Putamen (tissue), 1 donor: ENCODE results near the gene IFITM5.
"Not testable (repeated sequence)": the region's sequence is repeated elsewhere in the genome, so short reads cannot be mapped to it uniquely, and the experiment has no call there.

Experiments used
- DNase-seq: peaks from one replicate; pipeline ENCODE4 v3.0.0-alpha.2; 2016; ENCODE audit warnings: low spot score

IFITM5 gene

GRCh38 chr11:328012-328411 lies 28.7 kb upstream of the IFITM5 start:
- DNase-seq = no peak

DNA sequence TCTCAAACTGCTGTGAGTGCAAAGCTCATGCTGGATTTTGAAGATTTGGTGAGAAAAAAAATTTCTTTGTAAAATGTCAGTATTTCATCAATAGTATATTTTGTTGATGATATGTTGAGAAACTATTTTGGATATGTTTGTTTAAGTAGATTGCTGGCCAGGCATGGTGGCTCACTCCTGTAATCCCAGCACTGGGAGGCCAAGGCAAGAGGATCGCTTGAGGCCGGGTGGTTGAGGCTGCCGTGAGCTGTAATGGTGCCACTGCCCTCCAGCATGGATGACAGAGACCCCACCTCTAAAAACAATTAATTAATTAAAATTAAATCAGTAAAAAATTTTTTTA lies 28.2 kb upstream of the IFITM5 start:
- no peak for DNase-seq

DNA sequence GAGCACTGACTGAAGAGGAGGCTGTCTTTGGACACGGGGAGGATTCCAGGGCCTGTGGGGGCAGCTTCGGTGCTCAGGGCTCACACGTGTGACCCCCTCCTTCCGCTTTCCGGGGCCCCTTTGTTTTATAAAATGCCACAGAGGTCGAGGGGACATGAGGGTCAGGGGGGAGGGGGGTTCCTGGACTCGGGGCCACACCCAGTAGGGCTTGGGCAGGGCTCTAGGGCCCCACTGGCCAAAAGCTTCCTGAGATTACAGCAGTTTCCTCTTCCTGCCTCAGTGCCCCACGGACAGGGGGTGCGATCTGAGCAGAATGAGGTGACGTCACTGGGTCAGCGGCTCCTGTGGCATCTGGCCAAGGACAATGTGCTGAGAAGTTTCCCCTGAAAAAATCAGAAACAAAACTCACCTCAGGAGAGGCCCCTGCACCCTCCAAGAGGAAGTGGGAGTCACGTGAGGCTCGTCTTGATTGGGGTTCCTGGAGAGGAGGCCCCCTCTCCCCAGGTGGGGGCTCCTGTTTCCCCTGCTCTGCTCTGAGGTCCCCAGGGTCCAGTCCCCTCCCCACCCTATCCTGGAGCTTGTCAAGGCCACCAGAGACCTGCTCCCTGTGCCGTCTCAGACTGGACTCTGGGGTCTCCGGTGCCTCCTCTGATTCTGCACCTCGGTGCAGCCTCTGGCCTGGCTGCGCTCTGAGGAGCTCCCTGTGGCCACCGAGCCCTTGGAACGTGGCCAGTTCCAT lies 27.7 kb upstream of the IFITM5 start:
- peak; percentile 44 for DNase-seq

GRCh38 chr11:326592-326841 lies 27.2 kb upstream of the IFITM5 start:
- DNase-seq = no peak

DNA sequence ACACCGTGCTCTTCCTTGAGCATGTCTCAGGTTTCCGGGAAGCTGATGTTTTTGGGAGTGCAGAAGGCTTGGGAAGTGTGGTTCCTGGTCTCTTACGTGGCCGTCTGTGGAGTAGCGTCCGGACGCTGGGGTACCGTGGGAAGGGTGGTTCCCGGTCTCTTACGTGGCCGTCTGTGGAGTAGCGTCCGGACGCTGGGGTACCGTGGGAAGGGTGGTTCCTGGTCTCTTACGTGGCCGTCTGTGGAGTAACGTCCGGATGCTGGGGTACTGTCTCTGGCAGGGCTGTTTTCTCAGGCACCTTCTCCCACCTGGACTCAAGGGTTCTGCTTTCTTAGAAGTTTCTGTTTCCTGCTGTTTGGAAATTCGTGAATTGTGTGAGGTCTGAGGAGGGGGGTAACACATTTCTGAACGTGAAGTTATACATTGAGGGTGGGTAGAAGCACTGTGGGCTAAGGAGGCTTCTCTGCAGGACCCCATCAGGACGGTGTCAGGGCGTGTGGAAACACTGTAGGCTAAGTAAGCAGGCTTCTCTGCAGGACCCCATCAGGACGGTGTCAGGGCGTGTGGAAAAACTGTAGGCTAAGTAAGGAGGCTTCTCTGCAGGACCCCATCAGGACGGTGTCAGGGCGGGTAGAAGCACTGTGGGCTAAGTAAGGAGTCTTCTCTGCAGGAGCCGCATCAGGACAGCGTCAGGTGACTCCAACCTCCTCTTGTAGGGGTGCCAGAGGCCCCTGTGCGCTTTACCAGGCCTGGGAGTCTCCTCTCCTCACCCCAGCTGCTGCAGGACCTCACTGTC lies 26.7 kb upstream of the IFITM5 start:
- no peak for DNase-seq

GRCh38 chr11:324593-325517 lies 25.5 kb upstream of the IFITM5 start:
- not testable (repeated sequence) for DNase-seq

- DNase-seq = no peak
These were observed 24.8 kb upstream of the IFITM5 start for GRCh38 chr11:324156-324555.

- DNase-seq = not testable (repeated sequence)
These were observed 20.6 kb upstream of the IFITM5 start for GRCh38 chr11:319888-320273.

GRCh38 chr11:319121-319887 lies 20.0 kb upstream of the IFITM5 start:
- not testable (repeated sequence) for DNase-seq

- DNase-seq = not testable (repeated sequence)
These were observed 19.2 kb upstream of the IFITM5 start for GRCh38 chr11:318405-319120.

GRCh38 chr11:317668-318404 lies 18.5 kb upstream of the IFITM5 start:
- DNase-seq = not testable (repeated sequence)

DNA sequence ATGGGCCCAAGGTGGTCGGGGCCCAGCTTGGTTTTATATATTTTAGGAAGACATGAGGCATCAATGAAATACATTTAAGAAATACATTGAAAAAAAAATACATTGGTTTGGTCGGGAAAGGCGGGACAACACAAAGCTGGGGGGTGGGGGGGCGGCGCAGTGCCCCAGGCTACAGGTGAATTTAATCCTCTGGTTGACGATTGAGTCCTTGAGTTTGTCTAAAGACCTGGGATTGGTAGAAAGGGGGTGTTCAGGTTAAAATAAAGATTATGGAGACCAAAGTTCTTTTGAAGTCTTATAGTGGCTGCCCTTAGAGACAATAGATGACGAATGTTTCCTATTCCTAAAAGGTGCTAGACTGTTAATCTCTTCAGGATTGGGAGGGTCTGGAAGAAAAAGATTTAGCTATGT lies 17.6 kb upstream of the IFITM5 start:
- no peak for DNase-seq

DNA sequence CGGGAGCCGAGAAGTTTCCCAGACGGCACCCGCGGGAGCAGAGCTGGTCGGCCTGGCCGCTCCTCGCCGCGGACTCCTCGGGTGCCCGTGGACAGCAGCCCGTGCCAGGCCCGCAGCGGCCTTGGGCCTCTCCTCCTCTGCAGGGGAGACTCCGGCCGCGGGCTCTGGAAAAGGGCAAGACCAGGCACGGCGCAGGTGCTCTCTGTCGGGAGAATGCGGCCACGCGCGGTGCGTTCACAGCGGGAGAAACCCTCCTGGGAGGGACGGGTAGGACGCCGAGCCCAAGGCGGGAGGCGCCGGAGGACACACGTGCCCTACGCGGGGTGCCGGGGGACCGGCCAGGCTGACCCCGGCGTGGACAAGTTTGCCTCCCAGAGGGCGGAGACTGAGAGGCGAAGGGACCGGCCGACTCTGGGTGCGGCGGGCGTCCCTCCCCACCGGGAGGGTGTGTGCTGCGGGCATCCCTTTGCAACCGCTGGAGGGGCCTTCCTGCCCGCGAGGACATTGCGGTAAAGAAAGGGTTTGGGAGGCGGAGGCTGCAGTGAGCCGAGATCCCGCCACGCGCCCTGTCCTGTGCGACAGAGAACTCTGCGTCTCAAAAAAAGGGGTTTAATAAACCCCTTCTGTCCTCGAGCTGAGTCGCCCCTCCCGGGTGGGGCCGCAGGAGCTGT lies 16.8 kb upstream of the IFITM5 start:
- DNase-seq = no peak

DNA sequence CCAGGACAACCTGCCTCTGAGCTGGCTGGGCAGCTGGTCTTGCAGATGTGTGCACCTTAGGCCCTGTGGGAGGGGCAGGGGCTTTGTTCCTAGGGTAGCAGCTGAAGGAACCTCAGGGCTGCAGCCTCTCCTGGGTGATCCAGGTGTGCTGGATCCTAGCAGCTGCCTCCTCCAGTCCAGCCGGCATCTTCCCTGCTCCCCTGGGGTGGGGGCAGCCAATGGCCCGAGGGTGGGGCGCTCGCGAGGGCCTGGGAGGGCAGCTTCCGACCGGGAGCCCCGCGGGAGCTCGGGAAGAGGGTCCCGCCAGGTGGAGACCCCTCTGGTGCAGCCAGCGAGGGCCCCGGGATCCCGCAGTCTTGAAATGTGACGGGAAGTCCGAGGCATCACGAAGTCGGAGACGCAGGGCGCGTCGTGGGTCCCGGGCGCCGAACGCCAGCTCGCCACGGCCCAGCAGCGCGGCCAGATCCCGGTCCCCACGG lies 16.2 kb upstream of the IFITM5 start:
- DNase-seq = no peak

GRCh38 chr11:315051-315481 lies 15.7 kb upstream of the IFITM5 start:
- no peak for DNase-seq

GRCh38 chr11:314554-314875 lies 15.2 kb upstream of the IFITM5 start:
- DNase-seq = not testable (repeated sequence)

- no peak for DNase-seq
These were observed 14.6 kb upstream of the IFITM5 start, which contains the start of gene IFITM1 for GRCh38 chr11:313787-314553. Gene IFITM1, plus strand, starts transcription at chr11:314040. Its CDS starts 131 bp downstream, at chr11:314171.

- DNase-seq = no peak
These were observed 14.0 kb upstream of the IFITM5 start for GRCh38 chr11:313304-313786.
